Measurements from ENCODE around the gene MZF1. TPM values are rescaled to one million over a fixed set of nuclear protein-coding genes. Genes with fewer than 3 reads are reported as not detected.

Gene MZF1
- total RNA-seq, 2 donors from 2014 or later: 47.5 to 67.3 TPM

GRCh38 chr19:58519087-58519354 lies 54.1 kb downstream of the MZF1 start:
- Histone ChIP-seq H3K4me3 (peak overlapping the region; percentile 82), H3K27ac (peak overlapping the region; percentile 94 to 97), H3K4me1 (replicated peaks) (peaks cover 10% of the 10 kb centered on the region), H3K9me3 (no peaks in the 10 kb centered on the region), H3K27me3 (replicated peaks; ENCODE audit: insufficient read depth) (no peaks in the 10 kb centered on the region), H3K36me3 (peaks cover 0 to 15% of the 10 kb centered on the region in 2 donors)
- WGBS: 2% methylated on average over 14 of the region's 14 CpGs
- TF ChIP-seq, protein P1, sequence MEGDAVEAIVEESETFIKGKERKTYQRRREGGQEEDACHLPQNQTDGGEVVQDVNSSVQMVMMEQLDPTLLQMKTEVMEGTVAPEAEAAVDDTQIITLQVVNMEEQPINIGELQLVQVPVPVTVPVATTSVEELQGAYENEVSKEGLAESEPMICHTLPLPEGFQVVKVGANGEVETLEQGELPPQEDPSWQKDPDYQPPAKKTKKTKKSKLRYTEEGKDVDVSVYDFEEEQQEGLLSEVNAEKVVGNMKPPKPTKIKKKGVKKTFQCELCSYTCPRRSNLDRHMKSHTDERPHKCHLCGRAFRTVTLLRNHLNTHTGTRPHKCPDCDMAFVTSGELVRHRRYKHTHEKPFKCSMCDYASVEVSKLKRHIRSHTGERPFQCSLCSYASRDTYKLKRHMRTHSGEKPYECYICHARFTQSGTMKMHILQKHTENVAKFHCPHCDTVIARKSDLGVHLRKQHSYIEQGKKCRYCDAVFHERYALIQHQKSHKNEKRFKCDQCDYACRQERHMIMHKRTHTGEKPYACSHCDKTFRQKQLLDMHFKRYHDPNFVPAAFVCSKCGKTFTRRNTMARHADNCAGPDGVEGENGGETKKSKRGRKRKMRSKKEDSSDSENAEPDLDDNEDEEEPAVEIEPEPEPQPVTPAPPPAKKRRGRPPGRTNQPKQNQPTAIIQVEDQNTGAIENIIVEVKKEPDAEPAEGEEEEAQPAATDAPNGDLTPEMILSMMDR (IDR thresholded peaks at IDR 0.05): peak in 2 of 4 experiments; percentile 70 to 79
- TF ChIP-seq POLR2A (IDR thresholded peaks at IDR 0.05): no peak
- peak; percentile 37 for DNase-seq (ENCODE audit: low spot score)
- intact Hi-C loops (cut with DNase I): loop anchor here (1.0 kb wide), 1 partner anchor 25 kb away; the partner anchor contains the start of gene TRIM28

GRCh38 chr19:58518256-58519086 lies 54.7 kb downstream of the MZF1 start:
- 5% methylated on average over 22 of the region's 22 CpGs for WGBS
- H3K4me1 ChIP-seq (replicated peaks): peaks cover 10% of the 10 kb centered on the region
- TF ChIP-seq POLR2A (IDR thresholded peaks at IDR 0.05) (no peak), POLR2AphosphoS5 (IDR thresholded peaks at IDR 0.05) (no peak)
- TF ChIP-seq, protein P1 (IDR thresholded peaks at IDR 0.05): no peak

DNA sequence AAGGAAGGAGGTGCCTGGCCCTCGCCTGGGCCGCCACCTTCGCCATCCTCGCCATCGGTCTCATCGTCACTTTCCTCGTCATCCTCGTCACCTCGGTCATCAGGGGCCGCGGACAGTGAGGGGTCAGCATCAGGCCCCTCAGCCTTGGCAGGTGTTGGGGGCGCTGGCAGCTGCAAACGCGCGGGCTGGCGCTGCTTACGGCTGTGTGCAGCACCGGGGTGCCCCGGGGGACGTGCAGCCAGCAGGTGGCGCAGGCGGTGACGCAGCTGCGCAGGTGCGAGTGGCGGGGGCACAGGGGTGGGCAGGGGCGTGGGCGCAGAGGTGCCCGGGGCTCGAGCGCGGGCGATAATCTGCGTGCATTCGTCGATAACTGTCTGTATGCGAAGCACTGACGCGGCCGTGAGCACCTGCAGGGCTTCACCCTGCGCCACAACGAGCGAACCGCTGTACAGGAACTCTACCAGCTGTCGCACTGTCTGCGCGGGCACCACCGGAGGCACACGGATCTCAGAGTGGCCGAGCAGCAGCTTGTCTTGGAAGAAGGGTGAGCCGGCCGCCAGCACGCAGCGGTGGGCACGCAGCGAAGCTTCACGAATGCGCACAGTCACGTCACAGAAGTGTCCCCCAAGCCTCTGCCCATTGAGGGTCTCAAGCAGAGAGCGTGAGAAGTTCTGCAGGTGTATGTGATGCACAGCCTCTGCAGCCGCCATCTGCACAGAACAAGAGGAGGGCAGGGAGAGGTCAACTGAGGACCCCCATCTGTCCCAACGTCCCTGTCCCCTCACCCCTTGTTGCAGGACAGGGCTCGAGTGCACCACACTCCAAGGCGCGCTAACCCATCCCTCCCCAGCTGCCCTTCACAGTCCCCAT lies 55.9 kb downstream of the MZF1 start:
- Histone ChIP-seq H3K9me3 (no peaks in the 10 kb centered on the region), H3K4me1 (replicated peaks) (peaks cover 10% of the 10 kb centered on the region), H3K4me3 (no peak overlapping the region), H3K36me3 (peaks cover 0 to 15% of the 10 kb centered on the region in 2 donors), H3K27ac (no peak overlapping the region), H3K27me3 (replicated peaks; ENCODE audit: insufficient read depth) (no peaks in the 10 kb centered on the region)
- TF ChIP-seq POLR2AphosphoS5 (IDR thresholded peaks at IDR 0.05) (no peak), POLR2A (IDR thresholded peaks at IDR 0.05) (no peak)
- TF ChIP-seq, protein P1 (IDR thresholded peaks at IDR 0.05): no peak
- no peak for DNase-seq (ENCODE audit: low spot score)
- 91% methylated on average over 65 of the region's 65 CpGs for WGBS
- intact Hi-C loops (cut with DNase I): no loop called here

More at GRCh38 chr19:58518256-58519086, 54.7 kb downstream of the MZF1 start:
- Histone ChIP-seq H3K4me3 (peak overlapping the region; percentile 82), H3K9me3 (no peaks in the 10 kb centered on the region), H3K36me3 (peaks cover 0 to 15% of the 10 kb centered on the region in 2 donors), H3K27me3 (replicated peaks; ENCODE audit: insufficient read depth) (no peaks in the 10 kb centered on the region), H3K27ac (peak overlapping the region; percentile 94 to 97)
- intact Hi-C loops (cut with DNase I): loop anchor here (1.0 kb wide), 1 partner anchor 26 kb away; the partner anchor contains the start of gene TRIM28
- DNase-seq (ENCODE audit: low spot score): no peak

- H3K36me3 ChIP-seq: peaks cover 0 to 15% of the 10 kb centered on the region in 2 donors
- intact Hi-C loops (cut with DNase I): no loop called here
- no peak for TF ChIP-seq POLR2A (IDR thresholded peaks at IDR 0.05)
- TF ChIP-seq, protein P1 (IDR thresholded peaks at IDR 0.05): no peak
- TF ChIP-seq POLR2AphosphoS5 (IDR thresholded peaks at IDR 0.05): no peak
- WGBS: 91% methylated on average over 25 of the region's 25 CpGs
- no peak overlapping the region for H3K27ac ChIP-seq
- DNase-seq (ENCODE audit: low spot score): no peak
- H3K27me3 ChIP-seq (replicated peaks; ENCODE audit: insufficient read depth): no peaks in the 10 kb centered on the region
- peaks cover 10% of the 10 kb centered on the region for H3K4me1 ChIP-seq (replicated peaks)
- no peak overlapping the region for H3K4me3 ChIP-seq
- no peaks in the 10 kb centered on the region for H3K9me3 ChIP-seq
These were observed 56.8 kb downstream of the MZF1 start for GRCh38 chr19:58516246-58516836.

Data from prostate gland (tissue), 2 donors.